Activated T-cell treated with anti-CD3 and anti-CD28 coated beads, Interleukin-2, amount 50 U/mL, for 72 hours (primary cell): ENCODE data around the gene EFNA3. TPM values are rescaled to one million over a fixed set of nuclear protein-coding genes. Genes with fewer than 3 reads are reported as not detected.

Experiments used
- ATAC-seq, 2 donors: fragments of 150-1000 bp; cut with Tn5 transposase; replicated peaks in 1 of 2; 2 replicates each; pipeline ENCODE4 v1.10.0; 2021; ENCODE audit warnings: moderate library complexity in 2 of 2, mild to moderate bottlenecking in 1 of 2
- DNase-seq, 2 donors: peaks; one replicate each; pipeline ENCODE4 v3.0.0; 2021 to 2022; ENCODE audit warnings: mixed read lengths in 1 of 2
- H3K27ac Mint-ChIP-seq: one replicate; pipeline ENCODE4 v1.8.0; 2022; ENCODE audit warnings: mild to moderate bottlenecking, moderate library complexity, mixed read lengths
- H3K27me3 Mint-ChIP-seq: one replicate; pipeline ENCODE4 v1.8.0; 2022; ENCODE audit warnings: low read depth, mixed read lengths
- H3K36me3 Mint-ChIP-seq, 2 donors: one replicate each; pipeline ENCODE4 v1.8.0; 2022; ENCODE audit warnings: mixed read lengths in 2 of 2, mild to moderate bottlenecking in 1 of 2; ENCODE audit not compliant: insufficient read depth in 2 of 2
- H3K4me1 Mint-ChIP-seq: one replicate; pipeline ENCODE4 v1.8.0; 2022; ENCODE audit warnings: low read depth, mixed read lengths
- H3K4me3 Mint-ChIP-seq, 2 donors: one replicate each; pipeline ENCODE4 v1.8.0; 2022; ENCODE audit warnings: mild to moderate bottlenecking in 2 of 2, mixed read lengths in 2 of 2, moderate library complexity in 2 of 2
- H3K9me3 Mint-ChIP-seq, 2 donors: one replicate each; pipeline ENCODE4 v1.8.0; 2022; ENCODE audit warnings: mixed read lengths in 2 of 2
- total RNA-seq, 2 donors: library from RNA; stranded (reverse); gene quantifications; one replicate each; pipeline ENCODE4 v1.2.3, GENCODE V29; 2022

The EFNA3 gene
- total RNA-seq, 2 donors from 2014 or later, result 4.1 to 4.7 TPM

GRCh38 chr1:155086856-155087535, 8.4 kb downstream of the EFNA3 start:
- H3K27ac Mint-ChIP-seq, result no peak overlapping the region
- peaks cover 23% of the 10 kb centered on the region for H3K27me3 Mint-ChIP-seq
- no peaks in the 10 kb centered on the region for H3K9me3 Mint-ChIP-seq
- DNase-seq, result no peak
- ATAC-seq, result no peak
- H3K4me3 Mint-ChIP-seq, result peak overlapping the region; percentile 7 to 20
- H3K4me1 Mint-ChIP-seq, result peaks cover 41% of the 10 kb centered on the region
- no peaks in the 10 kb centered on the region for H3K36me3 Mint-ChIP-seq

DNA sequence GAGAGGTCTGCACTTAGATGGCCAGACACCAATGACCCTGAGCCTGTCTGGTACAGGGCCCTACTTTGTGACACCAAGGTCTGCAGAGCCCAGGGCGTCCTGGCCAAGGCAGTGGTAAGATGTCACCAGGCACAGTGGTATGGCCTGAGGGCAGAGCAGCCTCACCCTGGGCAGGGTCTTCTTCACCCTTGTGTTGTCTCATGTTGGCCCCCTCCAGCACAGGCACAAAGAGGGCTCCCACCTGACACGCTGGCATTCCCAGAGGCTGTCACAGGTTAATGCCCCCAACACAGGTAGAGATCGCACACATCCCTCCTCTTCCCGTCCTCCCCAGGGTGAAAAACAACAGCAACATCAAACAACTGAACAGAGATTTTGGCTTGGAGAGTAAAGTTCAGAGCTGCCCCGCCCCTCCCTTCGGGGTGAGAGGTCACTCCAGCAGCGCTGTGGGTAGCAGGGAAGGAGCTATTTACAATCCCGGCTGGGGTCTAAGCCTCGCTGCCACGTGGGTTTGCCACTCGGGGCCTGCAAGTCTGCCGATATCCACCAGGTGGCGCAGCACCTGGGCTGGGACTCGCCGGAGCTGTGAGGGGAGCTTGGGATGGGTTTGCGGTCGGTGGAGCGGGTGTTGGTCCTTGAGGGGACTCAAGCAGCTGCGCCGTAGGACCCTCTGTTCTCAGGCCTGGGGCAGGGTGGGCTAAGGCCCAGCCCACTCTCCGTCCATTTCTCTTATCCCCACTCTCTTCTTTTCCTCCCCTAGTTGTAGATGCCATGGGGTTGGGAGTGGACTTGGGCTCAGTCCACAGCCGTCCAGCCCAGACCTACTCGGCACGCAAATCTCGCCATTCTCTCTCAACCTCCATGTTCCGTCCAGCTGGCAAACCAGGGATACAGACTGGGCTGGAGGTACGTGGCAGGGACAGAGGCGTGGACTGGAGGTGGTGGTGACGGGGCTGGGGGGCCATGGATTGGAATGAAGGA, 12.7 kb downstream of the EFNA3 start:
- Mint-ChIP-seq H3K36me3 (no peaks in the 10 kb centered on the region), H3K27ac (no peak overlapping the region), H3K27me3 (peaks cover 8% of the 10 kb centered on the region), H3K4me3 (peak overlapping the region in 1 of 2 donors; percentile 2), H3K9me3 (no peaks in the 10 kb centered on the region), H3K4me1 (peaks cover 12% of the 10 kb centered on the region)
- ATAC-seq (peak; percentile 84 to 86), DNase-seq (peak; percentile 82 to 86)

- Mint-ChIP-seq H3K9me3 (no peaks in the 10 kb centered on the region), H3K27ac (no peak overlapping the region), H3K36me3 (no peaks in the 10 kb centered on the region), H3K4me3 (no peak overlapping the region), H3K27me3 (peaks cover 8% of the 10 kb centered on the region), H3K4me1 (peaks cover 11% of the 10 kb centered on the region)
- ATAC-seq (no peak), DNase-seq (no peak)
Measured at GRCh38 chr1:155092131-155092530, 13.5 kb downstream of the EFNA3 start.

GRCh38 chr1:155092641-155093040, 14.0 kb downstream of the EFNA3 start:
- ATAC-seq (no peak), DNase-seq (no peak)
- Mint-ChIP-seq H3K4me1 (peaks cover 11% of the 10 kb centered on the region), H3K27me3 (peaks cover 8% of the 10 kb centered on the region), H3K4me3 (no peak overlapping the region), H3K36me3 (no peaks in the 10 kb centered on the region), H3K9me3 (no peaks in the 10 kb centered on the region), H3K27ac (no peak overlapping the region)

GRCh38 chr1:155093911-155094621, 15.4 kb downstream of the EFNA3 start:
- H3K27ac Mint-ChIP-seq, result no peak overlapping the region
- peak; percentile 47 to 51 for ATAC-seq
- no peak for DNase-seq
- no peaks in the 10 kb centered on the region for H3K36me3 Mint-ChIP-seq
- H3K4me1 Mint-ChIP-seq, result peaks cover 11% of the 10 kb centered on the region
- peaks cover 8% of the 10 kb centered on the region for H3K27me3 Mint-ChIP-seq
- H3K4me3 Mint-ChIP-seq, result no peak overlapping the region
- no peaks in the 10 kb centered on the region for H3K9me3 Mint-ChIP-seq

- H3K36me3 Mint-ChIP-seq, result no peaks in the 10 kb centered on the region
- no peak overlapping the region for H3K27ac Mint-ChIP-seq
- ATAC-seq, result no peak
- no peak for DNase-seq
- peaks cover 8% of the 10 kb centered on the region for H3K27me3 Mint-ChIP-seq
- H3K4me1 Mint-ChIP-seq, result peaks cover 11% of the 10 kb centered on the region
- H3K9me3 Mint-ChIP-seq, result no peaks in the 10 kb centered on the region
- H3K4me3 Mint-ChIP-seq, result no peak overlapping the region
Measured at GRCh38 chr1:155094622-155094948, 15.9 kb downstream of the EFNA3 start.

- Mint-ChIP-seq H3K9me3 (no peaks in the 10 kb centered on the region), H3K27ac (no peak overlapping the region), H3K27me3 (peaks cover 8% of the 10 kb centered on the region), H3K4me1 (no peaks in the 10 kb centered on the region), H3K36me3 (no peaks in the 10 kb centered on the region), H3K4me3 (no peak overlapping the region)
- ATAC-seq, result no peak
- DNase-seq, result no peak
Measured at GRCh38 chr1:155099331-155099730, 20.7 kb downstream of the EFNA3 start.

- Mint-ChIP-seq H3K27me3 (no peaks in the 10 kb centered on the region), H3K4me3 (no peak overlapping the region), H3K36me3 (no peaks in the 10 kb centered on the region), H3K27ac (no peak overlapping the region), H3K4me1 (no peaks in the 10 kb centered on the region), H3K9me3 (no peaks in the 10 kb centered on the region)
- ATAC-seq (no peak), DNase-seq (no peak)
Measured at GRCh38 chr1:155103325-155103724, 24.7 kb downstream of the EFNA3 start.

GRCh38 chr1:155104605-155105534, 26.2 kb downstream of the EFNA3 start:
- H3K27me3 Mint-ChIP-seq, result no peaks in the 10 kb centered on the region
- no peak for ATAC-seq
- no peak overlapping the region for H3K4me3 Mint-ChIP-seq
- no peaks in the 10 kb centered on the region for H3K36me3 Mint-ChIP-seq
- DNase-seq, result no peak
- no peaks in the 10 kb centered on the region for H3K4me1 Mint-ChIP-seq
- H3K27ac Mint-ChIP-seq, result no peak overlapping the region
- no peaks in the 10 kb centered on the region for H3K9me3 Mint-ChIP-seq

- no peaks in the 10 kb centered on the region for H3K36me3 Mint-ChIP-seq
- H3K9me3 Mint-ChIP-seq, result no peaks in the 10 kb centered on the region
- no peak overlapping the region for H3K4me3 Mint-ChIP-seq
- H3K4me1 Mint-ChIP-seq, result no peaks in the 10 kb centered on the region
- no peak overlapping the region for H3K27ac Mint-ChIP-seq
- H3K27me3 Mint-ChIP-seq, result no peaks in the 10 kb centered on the region
- no peak for ATAC-seq
- DNase-seq, result no peak
Measured at GRCh38 chr1:155105604-155106011, 27.0 kb downstream of the EFNA3 start.

DNA sequence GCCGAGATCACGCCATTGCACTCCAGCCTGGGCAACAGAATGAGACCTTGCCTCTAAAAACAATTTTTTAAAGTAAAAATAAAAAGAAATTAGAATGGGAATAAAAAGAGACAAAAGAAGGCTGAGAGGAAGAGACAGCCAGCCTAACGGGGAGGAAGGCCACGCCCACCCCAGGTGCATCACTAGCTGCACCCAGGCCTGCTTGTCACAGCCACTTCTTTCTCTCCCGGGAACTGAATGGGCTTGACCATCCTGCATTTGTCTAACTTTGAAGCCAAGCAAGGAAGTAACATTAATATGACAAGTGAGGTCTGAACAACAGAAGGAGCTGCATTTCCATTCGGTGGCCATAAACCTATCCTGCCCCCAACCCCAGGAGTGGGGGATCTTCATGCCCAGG, 28.2 kb downstream of the EFNA3 start:
- no peak overlapping the region for H3K4me3 Mint-ChIP-seq
- ATAC-seq (no peak), DNase-seq (no peak)
- H3K36me3 Mint-ChIP-seq, result no peaks in the 10 kb centered on the region
- H3K9me3 Mint-ChIP-seq, result no peaks in the 10 kb centered on the region
- no peak overlapping the region for H3K27ac Mint-ChIP-seq
- H3K27me3 Mint-ChIP-seq, result no peaks in the 10 kb centered on the region
- H3K4me1 Mint-ChIP-seq, result no peaks in the 10 kb centered on the region
